Liver (tissue), 9 donors: ENCODE results near the gene MS4A6E. TPM values are rescaled to one million over a fixed set of nuclear protein-coding genes. Genes with fewer than 3 reads are reported as not detected.

Experiments
- DNase-seq: peaks from one replicate; pipeline ENCODE4 v3.0.0-alpha.2; 2017; ENCODE audit warnings: low spot score
- H3K27ac ChIP-seq, 2 donors: one replicate each; pipeline ENCODE4 v1.7.0; 2013; ENCODE audit warnings: inconsistent platforms in 2 of 2, low read length in 2 of 2, control low read depth in 1 of 2, low read depth in 1 of 2, mild to moderate bottlenecking in 1 of 2
- H3K27me3 ChIP-seq, 4 donors: one replicate each; pipeline versions ENCODE4 v1.6.1 to v1.7.0; 2013; ENCODE audit warnings: low read length in 3 of 4, inconsistent platforms in 1 of 4, mild to moderate bottlenecking in 1 of 4, moderate library complexity in 1 of 4; ENCODE audit not compliant: control insufficient read depth in 4 of 4, insufficient read depth in 4 of 4
- H3K36me3 ChIP-seq, 4 donors: one replicate each; pipeline versions ENCODE4 v1.6.1 to v1.7.0; 2013; ENCODE audit warnings: low read length in 3 of 4, mild to moderate bottlenecking in 3 of 4, low read depth in 1 of 4, moderate library complexity in 1 of 4; ENCODE audit not compliant: control insufficient read depth in 4 of 4, insufficient read depth in 3 of 4
- H3K4me1 ChIP-seq, 4 donors: one replicate each; pipeline versions ENCODE4 v1.6.1 to v1.7.0; 2013; ENCODE audit warnings: low read length in 3 of 4, mild to moderate bottlenecking in 3 of 4, moderate library complexity in 1 of 4; ENCODE audit not compliant: control insufficient read depth in 4 of 4, insufficient read depth in 4 of 4
- H3K4me3 ChIP-seq, 3 donors: one replicate each; pipeline versions ENCODE4 v1.6.1 to v1.7.0; 2013; ENCODE audit warnings: low read length in 3 of 3, control low read depth in 1 of 3, low read depth in 1 of 3, mild to moderate bottlenecking in 1 of 3
- H3K9ac ChIP-seq, 2 donors: one replicate each; pipeline ENCODE4 v1.7.0; 2013; ENCODE audit warnings: low read length in 2 of 2, mild to moderate bottlenecking in 2 of 2, moderate library complexity in 2 of 2, control low read depth in 1 of 2, low read depth in 1 of 2
- H3K9me3 ChIP-seq, 4 donors: one replicate each; pipeline versions ENCODE4 v1.6.1 to v1.7.0; 2013; ENCODE audit warnings: low read length in 3 of 4; ENCODE audit not compliant: control insufficient read depth in 4 of 4
- CTCF ChIP-seq: fragments of 150-350 bp; IDR thresholded peaks from 2 replicates; pipeline ENCODE4 v1.5.1; 2017; ENCODE audit warnings: improper control_type of control experiment, low read depth, low read length; ENCODE audit not compliant: missing input control
- FOXA1 ChIP-seq: IDR thresholded peaks from 2 replicates; pipeline ENCODE4 v1.6.1; 2016; ENCODE audit warnings: antibody characterized with exemption
- FOXA2 ChIP-seq: IDR thresholded peaks from 2 replicates; pipeline ENCODE4 v1.6.1; 2016; ENCODE audit warnings: antibody characterized with exemption
- HNF4A ChIP-seq, 2 donors: conservative IDR thresholded peaks; 2 replicates each; pipeline ENCODE4 v1.6.1; 2016; ENCODE audit warnings: antibody characterized with exemption in 2 of 2, mild to moderate bottlenecking in 2 of 2
- JUND ChIP-seq, 2 donors: IDR thresholded peaks; 2 replicates each; pipeline ENCODE4 v1.6.1; 2016; ENCODE audit warnings: antibody characterized with exemption in 2 of 2
- NR2F2 ChIP-seq: IDR thresholded peaks from 2 replicates; pipeline ENCODE4 v1.6.1; 2016; ENCODE audit warnings: antibody characterized with exemption
- RAD21 ChIP-seq, 2 donors: IDR thresholded peaks; 2 replicates each; pipeline ENCODE4 v1.6.1; 2016; ENCODE audit warnings: antibody characterized with exemption in 2 of 2, mild to moderate bottlenecking in 2 of 2
- REST ChIP-seq: IDR thresholded peaks from 2 replicates; pipeline ENCODE4 v1.6.1; 2016; ENCODE audit warnings: antibody characterized with exemption, mild to moderate bottlenecking
- RXRA ChIP-seq, 2 donors: IDR thresholded peaks; 2 replicates each; pipeline ENCODE4 v1.6.1; 2017 to 2018; ENCODE audit warnings: antibody characterized with exemption in 2 of 2, mild to moderate bottlenecking in 1 of 2
- SP1 ChIP-seq: IDR thresholded peaks from 2 replicates; pipeline ENCODE4 v1.6.1; 2018; ENCODE audit warnings: antibody characterized with exemption, mild to moderate bottlenecking
- TAF1 ChIP-seq: conservative IDR thresholded peaks from 2 replicates; pipeline ENCODE4 v1.6.1; 2016; ENCODE audit warnings: antibody characterized with exemption, mild to moderate bottlenecking
- YY1 ChIP-seq: IDR thresholded peaks from 2 replicates; pipeline ENCODE4 v1.6.1; 2016; ENCODE audit warnings: antibody characterized with exemption, mild to moderate bottlenecking
- ZBTB33 ChIP-seq: IDR thresholded peaks from 2 replicates; pipeline ENCODE4 v1.6.1; 2016; ENCODE audit warnings: antibody characterized with exemption
- WGBS: extraction: QIAGEN DNeasy Blood & Tissue Kit; methylation state at CpG from one replicate; pipeline ENCODE4 v1.1.7; 2013; 5-methylcytosine and 5-hydroxymethylcytosine counted together
- polyA plus RNA-seq, 2 donors: library from polyadenylated mRNA; stranded (reverse) in 1 of 2; unstranded in 1 of 2; fragments of 200-250 nt in 1 of 2; fragments of >200 nt in 1 of 2; fragmentation: Nextera tagmentation in 1 of 2; extraction: Ambion mirVana in 1 of 2; gene quantifications; one replicate each; pipeline versions ENCODE4 v1.2.1 to v1.2.3, GENCODE V29; 2013 to 2015
- total RNA-seq, 2 donors: library from RNA; depleted of rRNA; stranded (reverse); fragments of >200 nt; gene quantifications; one replicate each; pipeline ENCODE4 v1.2.3, GENCODE V29; 2014
- donor health status: healthy.
- donor health status: healthy.
- donor health status: healthy.
- donor health status: healthy.
- donor health status: healthy.

The MS4A6E gene
- total and polyA plus RNA-seq, 4 donors, result 0.22 to 0.75 TPM; not detected in 2

- TF ChIP-seq FOXA1 (no peak), TAF1 (no peak), HNF4A (conservative IDR thresholded peaks at IDR 0.05) (no peak), SP1 (no peak)
- no peak overlapping the region for H3K9ac ChIP-seq
- H3K36me3 ChIP-seq, result no peaks in the 10 kb centered on the region
- H3K27ac ChIP-seq, result no peak overlapping the region
- 54% methylated on average over 3 of the region's 3 CpGs for WGBS
- no peaks in the 10 kb centered on the region for H3K4me1 ChIP-seq
- H3K27me3 ChIP-seq, result peaks cover 0 to 3% (median 0%) of the 10 kb centered on the region in 4 donors
- H3K4me3 ChIP-seq, result no peak overlapping the region
- H3K9me3 ChIP-seq, result no peaks in the 10 kb centered on the region
- no peak for DNase-seq
Measured at GRCh38 chr11:60372767-60373166, 45.7 kb downstream of the MS4A6E start.

- TF ChIP-seq FOXA2 (no peak), ZBTB33 (no peak)
- no peaks in the 10 kb centered on the region for H3K36me3 ChIP-seq
- no peak overlapping the region for H3K9ac ChIP-seq
- no peaks in the 10 kb centered on the region for H3K4me1 ChIP-seq
- no peak for DNase-seq
- H3K4me3 ChIP-seq, result no peak overlapping the region
- H3K27ac ChIP-seq, result no peak overlapping the region
- 87% methylated on average over 3 of the region's 3 CpGs for WGBS
- no peaks in the 10 kb centered on the region for H3K9me3 ChIP-seq
- peaks cover 0 to 3% (median 0%) of the 10 kb centered on the region in 4 donors for H3K27me3 ChIP-seq
Measured at GRCh38 chr11:60375316-60375715, 48.3 kb downstream of the MS4A6E start.

GRCh38 chr11:60376601-60377000, 49.5 kb downstream of the MS4A6E start:
- no peak for TF ChIP-seq SP1
- TF ChIP-seq FOXA2, result no peak
- no peak for TF ChIP-seq REST
- no peak for TF ChIP-seq YY1
- TF ChIP-seq FOXA1, result no peak
- no peak for TF ChIP-seq NR2F2
- no peak for TF ChIP-seq ZBTB33
- TF ChIP-seq RAD21 (IDR thresholded peaks at IDR 0.05), result no peak
- TF ChIP-seq RXRA (IDR thresholded peaks at IDR 0.05), result no peak
- no peak for TF ChIP-seq CTCF
- no peak for TF ChIP-seq JUND (IDR thresholded peaks at IDR 0.05)
- TF ChIP-seq TAF1, result no peak
- Histone ChIP-seq H3K27ac (no peak overlapping the region), H3K4me1 (no peaks in the 10 kb centered on the region), H3K9me3 (no peaks in the 10 kb centered on the region), H3K4me3 (no peak overlapping the region), H3K36me3 (no peaks in the 10 kb centered on the region), H3K9ac (no peak overlapping the region), H3K27me3 (peaks cover 0 to 3% (median 0%) of the 10 kb centered on the region in 4 donors)
- no peak for DNase-seq
- WGBS, result 83% methylated on average over 3 of the region's 3 CpGs
